Activated naive CD4-positive, alpha-beta T cell treated with anti-CD3 and anti-CD28 coated beads, Interleukin-2, amount 50 U/mL, for 24 hours (primary cell): Measurements from ENCODE around the gene CCDC92.
"Not testable (repeated sequence)": the region's sequence is repeated elsewhere in the genome, so short reads cannot be mapped to it uniquely, and the experiment has no call there.

Experiments
- H3K27ac Mint-ChIP-seq: one replicate; pipeline ENCODE4 v1.8.0; 2021; ENCODE audit warnings: mild to moderate bottlenecking, mixed read lengths
- H3K27me3 Mint-ChIP-seq: one replicate; pipeline ENCODE4 v1.8.0; 2021; ENCODE audit warnings: mixed read lengths
- H3K36me3 Mint-ChIP-seq: one replicate; pipeline ENCODE4 v1.8.0; 2021; ENCODE audit warnings: mixed read lengths
- H3K4me1 Mint-ChIP-seq: one replicate; pipeline ENCODE4 v1.8.0; 2021; ENCODE audit warnings: mixed read lengths
- H3K4me3 Mint-ChIP-seq: one replicate; pipeline ENCODE4 v1.8.0; 2021; ENCODE audit warnings: mild to moderate bottlenecking, mixed read lengths
- H3K9me3 Mint-ChIP-seq: one replicate; pipeline ENCODE4 v1.8.0; 2021; ENCODE audit warnings: mixed read lengths

CCDC92 gene

DNA sequence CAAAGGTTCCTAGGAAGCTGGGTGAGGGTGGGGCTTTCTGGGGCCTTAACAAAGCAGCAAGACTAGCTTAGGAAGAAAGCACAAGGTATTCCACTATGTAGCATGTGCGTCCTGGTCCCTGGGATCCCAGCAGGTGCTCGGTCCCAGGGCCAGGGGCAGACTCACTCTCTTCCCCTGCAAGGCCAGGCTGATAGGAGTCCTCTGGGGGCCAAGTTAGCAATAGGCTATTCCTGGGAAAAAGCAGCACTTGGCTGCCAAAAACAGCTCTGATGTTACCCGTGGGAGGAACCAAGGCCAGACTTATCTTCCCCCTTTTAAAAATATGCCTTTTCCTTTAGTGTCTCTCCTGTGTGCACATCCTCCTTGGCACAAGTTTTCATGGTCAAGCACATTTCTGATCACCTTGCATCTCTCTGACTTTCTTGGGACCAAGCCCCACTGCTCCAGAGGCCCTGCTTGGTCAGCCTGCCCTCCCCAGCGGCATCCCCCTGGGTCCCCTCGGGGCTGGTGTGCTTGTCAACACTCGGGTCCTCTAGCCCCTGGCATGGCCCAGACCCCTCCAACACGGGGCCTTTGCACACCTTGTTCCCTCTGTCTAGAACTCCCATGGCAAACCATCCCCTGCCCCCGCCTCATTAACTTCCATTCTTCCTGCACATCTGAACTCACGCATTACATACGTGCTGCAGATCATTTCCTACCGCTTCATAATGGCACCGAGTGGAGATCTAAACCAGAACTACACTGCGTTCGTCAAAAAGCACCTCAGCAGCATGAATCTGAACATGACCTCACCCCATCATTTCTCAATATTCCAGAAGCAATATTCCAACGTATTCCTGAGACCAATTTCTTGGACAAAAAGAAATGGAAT is 21.9 kb downstream of the CCDC92 start:
- H3K4me1 Mint-ChIP-seq, result peaks cover 3% of the 10 kb centered on the region
- no peak overlapping the region for H3K4me3 Mint-ChIP-seq
- no peak overlapping the region for H3K27ac Mint-ChIP-seq
- no peaks in the 10 kb centered on the region for H3K9me3 Mint-ChIP-seq
- no peaks in the 10 kb centered on the region for H3K27me3 Mint-ChIP-seq
- no peaks in the 10 kb centered on the region for H3K36me3 Mint-ChIP-seq

DNA sequence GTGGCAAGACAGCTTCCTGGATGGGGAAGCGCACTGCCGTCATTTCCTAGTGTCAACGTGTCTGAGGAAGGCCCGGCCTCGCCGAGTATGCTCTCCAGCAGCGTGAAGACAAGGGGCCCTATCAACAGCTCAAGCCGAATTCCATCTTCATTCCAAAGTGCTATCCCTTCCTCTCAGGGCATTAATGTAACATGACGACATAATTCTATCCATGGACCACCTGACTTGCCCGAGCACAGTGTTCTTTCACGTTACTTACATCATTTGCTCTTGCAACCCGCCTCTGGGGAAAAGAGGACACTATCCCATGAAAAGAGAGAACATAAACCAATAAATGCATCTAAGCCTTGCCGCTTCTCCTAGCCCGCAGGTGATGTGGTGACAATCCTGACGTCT is 22.9 kb downstream of the CCDC92 start:
- no peaks in the 10 kb centered on the region for H3K36me3 Mint-ChIP-seq
- H3K27ac Mint-ChIP-seq, result no peak overlapping the region
- H3K4me3 Mint-ChIP-seq, result no peak overlapping the region
- no peaks in the 10 kb centered on the region for H3K9me3 Mint-ChIP-seq
- H3K27me3 Mint-ChIP-seq, result no peaks in the 10 kb centered on the region
- peaks cover 3% of the 10 kb centered on the region for H3K4me1 Mint-ChIP-seq

DNA sequence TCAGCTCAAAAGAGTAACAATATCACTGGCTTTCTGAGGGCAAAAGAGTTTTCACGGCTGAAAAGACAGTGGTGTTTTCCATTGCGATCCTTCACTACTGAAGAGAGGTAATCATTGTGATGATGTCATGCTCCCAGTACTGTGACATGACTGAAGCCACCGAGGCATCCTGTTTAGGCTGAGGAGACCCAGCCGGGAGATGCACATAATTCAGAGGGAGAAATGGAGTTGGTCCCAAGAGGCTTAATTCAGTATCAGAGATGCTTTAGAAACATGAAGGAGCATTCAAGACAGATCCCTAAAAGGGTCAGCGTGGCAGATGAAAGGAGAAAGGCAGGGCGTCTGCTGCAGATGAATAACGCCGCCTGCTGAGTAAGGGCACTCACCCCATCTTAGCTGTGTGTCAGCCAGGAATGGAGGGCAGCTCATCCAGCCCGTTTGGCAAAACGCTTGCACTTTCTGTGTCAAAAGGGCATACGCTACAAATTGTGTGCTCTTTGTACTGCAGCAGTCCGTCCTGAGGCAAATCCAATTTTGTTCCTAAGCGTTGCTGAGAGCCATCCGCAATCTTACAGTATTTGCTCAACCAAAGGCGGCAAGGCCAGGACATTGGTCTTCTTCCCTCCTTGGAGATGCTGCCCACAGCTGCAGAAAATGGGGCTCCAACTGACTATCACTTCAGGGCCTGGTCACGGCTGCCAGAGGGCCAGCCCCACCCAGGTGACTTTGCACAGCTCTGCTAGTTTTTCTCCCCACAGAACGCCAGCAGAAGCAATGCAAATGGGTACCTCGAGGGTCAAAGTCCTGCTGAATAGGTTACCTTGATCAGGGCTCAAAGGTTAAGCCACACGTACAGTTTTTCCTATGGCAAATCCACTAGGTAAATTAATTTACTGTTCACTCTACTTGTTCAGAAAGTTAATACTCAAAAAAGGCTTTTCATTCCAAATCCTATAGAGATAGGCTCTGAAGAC is 23.5 kb downstream of the CCDC92 start:
- no peak overlapping the region for H3K27ac Mint-ChIP-seq
- no peak overlapping the region for H3K4me3 Mint-ChIP-seq
- H3K27me3 Mint-ChIP-seq, result no peaks in the 10 kb centered on the region
- H3K9me3 Mint-ChIP-seq, result no peaks in the 10 kb centered on the region
- H3K4me1 Mint-ChIP-seq, result peaks cover 6% of the 10 kb centered on the region
- peaks cover 4% of the 10 kb centered on the region for H3K36me3 Mint-ChIP-seq

- Mint-ChIP-seq H3K36me3 (peaks cover 4% of the 10 kb centered on the region), H3K4me3 (no peak overlapping the region), H3K27me3 (no peaks in the 10 kb centered on the region), H3K4me1 (peaks cover 6% of the 10 kb centered on the region), H3K9me3 (no peaks in the 10 kb centered on the region), H3K27ac (no peak overlapping the region)
Measured at GRCh38 chr12:123948401-123948795, 24.2 kb downstream of the CCDC92 start.

DNA sequence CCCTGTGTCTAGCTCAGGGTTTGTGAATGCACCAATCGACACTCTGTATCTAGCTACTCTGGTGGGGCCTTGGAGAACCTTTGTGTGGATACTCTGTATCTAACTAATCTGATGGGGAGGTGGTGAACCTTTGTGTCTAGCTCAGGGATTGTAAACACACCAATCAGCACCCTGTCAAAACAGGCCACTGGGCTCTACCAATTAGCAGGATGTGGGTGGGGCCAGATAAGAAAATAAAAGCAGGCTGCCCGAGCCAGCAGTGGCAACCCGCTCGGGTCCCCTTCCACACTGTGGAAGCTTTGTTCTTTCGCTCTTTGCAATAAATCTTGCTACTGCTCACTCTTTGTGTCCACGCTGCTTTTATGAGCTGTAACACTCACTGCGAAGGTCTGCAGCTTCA is 25.1 kb downstream of the CCDC92 start:
- not testable (repeated sequence) for H3K36me3 Mint-ChIP-seq, H3K27ac Mint-ChIP-seq, H3K4me3 Mint-ChIP-seq, H3K4me1 Mint-ChIP-seq, H3K27me3 Mint-ChIP-seq, H3K9me3 Mint-ChIP-seq

GRCh38 chr12:123946516-123947505 is 25.8 kb downstream of the CCDC92 start:
- H3K27me3 Mint-ChIP-seq, H3K4me1 Mint-ChIP-seq, H3K4me3 Mint-ChIP-seq, H3K36me3 Mint-ChIP-seq, H3K27ac Mint-ChIP-seq, H3K9me3 Mint-ChIP-seq: not testable (repeated sequence)

DNA sequence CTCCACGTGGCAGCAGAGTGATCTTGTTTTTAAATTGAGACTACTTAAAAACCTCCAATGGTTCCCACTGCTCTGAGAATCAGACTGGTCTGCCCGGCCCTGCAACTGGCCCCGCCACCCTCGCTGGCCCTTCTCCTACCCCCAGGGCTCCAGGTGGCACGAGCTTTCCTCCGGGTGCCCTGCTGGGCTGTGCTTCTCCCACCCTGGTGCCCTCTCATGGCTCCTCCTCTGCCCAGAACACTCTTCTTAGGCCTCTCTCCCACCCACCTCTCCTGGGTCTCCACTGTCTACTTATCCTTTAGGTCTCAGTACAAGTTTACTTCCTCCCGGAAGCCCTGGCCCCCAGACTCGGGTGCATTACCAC is 26.5 kb downstream of the CCDC92 start:
- no peaks in the 10 kb centered on the region for H3K9me3 Mint-ChIP-seq

GRCh38 chr12:123945287-123946151 is 27.1 kb downstream of the CCDC92 start:
- Mint-ChIP-seq H3K36me3 (peaks cover 13% of the 10 kb centered on the region), H3K9me3 (no peaks in the 10 kb centered on the region), H3K27ac (no peak overlapping the region), H3K4me1 (peaks cover 6% of the 10 kb centered on the region), H3K4me3 (no peak overlapping the region), H3K27me3 (no peaks in the 10 kb centered on the region)

More for the DNA sequence above, 26.5 kb downstream of the CCDC92 start:
- Mint-ChIP-seq H3K27me3 (no peaks in the 10 kb centered on the region), H3K36me3 (peaks cover 13% of the 10 kb centered on the region), H3K4me1 (peaks cover 6% of the 10 kb centered on the region), H3K4me3 (no peak overlapping the region), H3K27ac (no peak overlapping the region)

DNA sequence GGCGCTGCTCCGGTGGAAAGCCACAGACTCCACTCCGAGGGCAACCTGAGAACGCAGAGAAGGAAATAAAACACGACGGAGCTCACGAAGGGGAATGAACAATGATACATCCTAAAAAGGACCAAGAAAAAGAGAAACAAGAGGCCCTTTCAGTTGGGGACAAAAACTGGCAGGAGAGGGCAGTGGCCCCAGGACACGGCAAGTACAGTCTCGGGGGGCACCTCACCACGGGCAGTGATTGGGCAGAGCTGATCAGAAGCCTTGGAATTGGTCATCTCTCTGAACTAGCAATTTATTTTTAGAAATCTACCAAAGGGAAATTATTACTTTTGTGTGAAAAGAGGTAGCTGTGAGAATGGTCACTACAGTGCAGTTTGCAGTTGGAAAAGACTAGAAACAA is 27.9 kb downstream of the CCDC92 start:
- Mint-ChIP-seq H3K36me3 (peaks cover 13% of the 10 kb centered on the region), H3K27ac (no peak overlapping the region), H3K4me3 (no peak overlapping the region), H3K27me3 (no peaks in the 10 kb centered on the region), H3K9me3 (no peaks in the 10 kb centered on the region), H3K4me1 (peaks cover 6% of the 10 kb centered on the region)

- Mint-ChIP-seq H3K4me3 (no peak overlapping the region), H3K27me3 (no peaks in the 10 kb centered on the region), H3K36me3 (peaks cover 13% of the 10 kb centered on the region), H3K4me1 (peaks cover 12% of the 10 kb centered on the region), H3K27ac (no peak overlapping the region), H3K9me3 (no peaks in the 10 kb centered on the region)
Measured at GRCh38 chr12:123943816-123944215, 28.8 kb downstream of the CCDC92 start.

- Mint-ChIP-seq H3K4me1 (peaks cover 20% of the 10 kb centered on the region), H3K9me3 (no peaks in the 10 kb centered on the region), H3K36me3 (peaks cover 13% of the 10 kb centered on the region), H3K4me3 (no peak overlapping the region), H3K27ac (no peak overlapping the region), H3K27me3 (no peaks in the 10 kb centered on the region)
Measured at GRCh38 chr12:123942911-123943648, 29.6 kb downstream of the CCDC92 start.

GRCh38 chr12:123942238-123942653 is 30.4 kb downstream of the CCDC92 start:
- H3K36me3 Mint-ChIP-seq, result peaks cover 13% of the 10 kb centered on the region
- H3K4me1 Mint-ChIP-seq, result peaks cover 28% of the 10 kb centered on the region
- H3K9me3 Mint-ChIP-seq, result no peaks in the 10 kb centered on the region
- no peaks in the 10 kb centered on the region for H3K27me3 Mint-ChIP-seq
- no peak overlapping the region for H3K27ac Mint-ChIP-seq
- H3K4me3 Mint-ChIP-seq, result no peak overlapping the region

DNA sequence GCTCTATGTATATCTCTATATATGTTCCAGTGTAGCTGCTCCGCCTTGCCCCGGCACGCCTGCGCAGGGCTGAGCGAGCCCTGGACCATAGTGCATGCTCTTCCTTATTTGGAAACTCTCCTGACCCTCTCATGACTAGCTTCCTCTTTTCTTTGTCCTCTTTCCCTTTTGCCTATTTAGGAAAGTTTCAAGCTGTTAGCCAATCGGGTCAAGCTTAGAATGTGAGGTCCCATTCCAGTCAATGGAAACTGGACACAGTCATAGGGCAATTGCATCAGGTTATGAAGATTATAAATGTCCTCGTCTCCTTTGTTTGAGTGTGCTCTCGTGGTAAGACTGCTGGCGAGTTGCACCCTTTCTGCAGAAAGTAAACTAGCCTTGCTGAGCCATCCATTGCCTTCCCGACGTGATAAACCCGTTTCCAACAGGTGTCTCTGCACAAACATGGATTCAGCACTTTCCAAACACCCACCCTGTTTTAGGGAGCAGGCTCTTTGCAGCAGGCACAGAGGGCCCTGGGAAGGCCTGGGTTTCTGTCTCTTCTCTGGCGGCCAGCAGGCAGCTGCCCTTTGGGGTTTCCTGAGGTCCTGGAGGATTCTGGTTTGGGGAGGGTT is 30.9 kb downstream of the CCDC92 start:
- no peak overlapping the region for H3K4me3 Mint-ChIP-seq
- no peak overlapping the region for H3K27ac Mint-ChIP-seq
- peaks cover 13% of the 10 kb centered on the region for H3K36me3 Mint-ChIP-seq
- peaks cover 30% of the 10 kb centered on the region for H3K4me1 Mint-ChIP-seq
- no peaks in the 10 kb centered on the region for H3K27me3 Mint-ChIP-seq
- H3K9me3 Mint-ChIP-seq, result no peaks in the 10 kb centered on the region
